GF-D8 (cell line): ENCODE measurements around the gene ZNF813.

ENCODE experiments used
- DNase-seq: peaks from one replicate; lab custom pipeline; 2025; lab: John Stamatoyannopoulos, UW

ZNF813 gene

GRCh38 chr19:53520547-53521372 is 53.2 kb downstream of the ZNF813 start:
- peak; percentile 75 for DNase-seq

GRCh38 chr19:53521373-53522202 is 54.1 kb downstream of the ZNF813 start:
- DNase-seq = no peak

GRCh38 chr19:53525922-53526321 is 58.4 kb downstream of the ZNF813 start:
- no peak for DNase-seq

GRCh38 chr19:53530622-53531021 is 63.1 kb downstream of the ZNF813 start:
- DNase-seq = no peak

- no peak for DNase-seq
These were observed 63.9 kb downstream of the ZNF813 start for GRCh38 chr19:53531457-53531856.

- DNase-seq = no peak
These were observed 64.8 kb downstream of the ZNF813 start for GRCh38 chr19:53532362-53532761.

- no peak for DNase-seq
These were observed 68.7 kb downstream of the ZNF813 start for GRCh38 chr19:53536225-53536548.

GRCh38 chr19:53537121-53537520 is 69.6 kb downstream of the ZNF813 start:
- no peak for DNase-seq

- peak; percentile 26 for DNase-seq
These were observed 70.2 kb downstream of the ZNF813 start, which contains the start of gene ZNF331 for GRCh38 chr19:53537521-53538377. Gene ZNF331, plus strand, starts transcription at chr19:53538145. Its CDS starts 31,232 bp downstream, at chr19:53569377.

- DNase-seq = no peak
These were observed 71.0 kb downstream of the ZNF813 start for GRCh38 chr19:53538378-53539109.

- no peak for DNase-seq
These were observed 72.6 kb downstream of the ZNF813 start for GRCh38 chr19:53540091-53540490.

- DNase-seq = no peak
These were observed 74.4 kb downstream of the ZNF813 start for GRCh38 chr19:53541971-53542370.

GRCh38 chr19:53545271-53546065 is 77.9 kb downstream of the ZNF813 start:
- DNase-seq = no peak
